ENCODE results near the gene ZNF862. TPM values are rescaled to one million over a fixed set of nuclear protein-coding genes. Genes with fewer than 3 reads are reported as not detected.

The ZNF862 gene
- total RNA-seq, 2 donors from 2014 or later: 8.7 to 9.7 TPM

GRCh38 chr7:149873074-149873969, 35.1 kb downstream of the ZNF862 start, which contains the start of gene ATP6V0E2:
TSS of gene ATP6V0E2 (plus strand) at chr7:149873969. CDS start at chr7:149874066, 97 bp downstream.
- peak; percentile 98 for DNase-seq
- ATAC-seq: peak; percentile 96 to 98
- intact Hi-C loops (cut with DNase I): no loop called here

- DNase-seq (no peak), ATAC-seq (peak; percentile 1 to 19)
- intact Hi-C loops (cut with DNase I): no loop called here
These were observed 35.9 kb downstream of the ZNF862 start for GRCh38 chr7:149873970-149874643.

- DNase-seq (no peak), ATAC-seq (no peak)
- intact Hi-C loops (cut with DNase I): no loop called here
These were observed 36.5 kb downstream of the ZNF862 start for GRCh38 chr7:149874644-149875028.

GRCh38 chr7:149875396-149875795, 37.2 kb downstream of the ZNF862 start:
- no peak for DNase-seq
- intact Hi-C loops (cut with DNase I): no loop called here
- ATAC-seq: no peak

GRCh38 chr7:149877890-149878522, 39.8 kb downstream of the ZNF862 start:
- intact Hi-C loops (cut with DNase I): no loop called here
- ATAC-seq (no peak), DNase-seq (no peak)

- ATAC-seq (no peak), DNase-seq (no peak)
- intact Hi-C loops (cut with DNase I): no loop called here
These were observed 40.3 kb downstream of the ZNF862 start for GRCh38 chr7:149878523-149878921.

GRCh38 chr7:149879271-149879743, 41.1 kb downstream of the ZNF862 start:
- intact Hi-C loops (cut with DNase I): no loop called here
- DNase-seq: no peak
- ATAC-seq: no peak

- ATAC-seq (no peak), DNase-seq (no peak)
- intact Hi-C loops (cut with DNase I): loop anchor here in 1 of 2 donors (10.0 kb wide), 1 partner anchor 165 kb away; no protein-coding TSS in a partner anchor
These were observed 41.8 kb downstream of the ZNF862 start for GRCh38 chr7:149879766-149880637.

- peak; percentile 40 to 43 for ATAC-seq
- intact Hi-C loops (cut with DNase I): loop anchor here in 1 of 2 donors (10.0 kb wide), 1 partner anchor 164 kb away; no protein-coding TSS in a partner anchor
- DNase-seq: peak; percentile 58
These were observed 42.6 kb downstream of the ZNF862 start for GRCh38 chr7:149880638-149881311.

GRCh38 chr7:149881328-149882247, 43.4 kb downstream of the ZNF862 start:
- ATAC-seq (no peak), DNase-seq (no peak)
- intact Hi-C loops (cut with DNase I): loop anchor here in 1 of 2 donors (10.0 kb wide), 1 partner anchor 163 kb away; no protein-coding TSS in a partner anchor

- ATAC-seq (peak in 1 of 2 donors; percentile 28), DNase-seq (no peak)
- intact Hi-C loops (cut with DNase I): loop anchor here in 1 of 2 donors (10.0 kb wide), 1 partner anchor 162 kb away; no protein-coding TSS in a partner anchor
These were observed 44.3 kb downstream of the ZNF862 start for GRCh38 chr7:149882248-149883047.

GRCh38 chr7:149883048-149883438, 44.9 kb downstream of the ZNF862 start:
- ATAC-seq (no peak), DNase-seq (no peak)
- intact Hi-C loops (cut with DNase I): loop anchor here in 1 of 2 donors (10.0 kb wide), 1 partner anchor 162 kb away; no protein-coding TSS in a partner anchor

GRCh38 chr7:149883452-149883861, 45.3 kb downstream of the ZNF862 start:
- peak; percentile 65 to 70 for ATAC-seq
- intact Hi-C loops (cut with DNase I): loop anchor here in 1 of 2 donors (10.0 kb wide), 1 partner anchor 161 kb away; no protein-coding TSS in a partner anchor

GRCh38 chr7:149884016-149884415, 45.8 kb downstream of the ZNF862 start:
- DNase-seq: no peak
- ATAC-seq: peak; percentile 16 to 17
- intact Hi-C loops (cut with DNase I): loop anchor here in 1 of 2 donors (10.0 kb wide), 1 partner anchor 161 kb away; no protein-coding TSS in a partner anchor

More at GRCh38 chr7:149883452-149883861, 45.3 kb downstream of the ZNF862 start:
- DNase-seq: peak; percentile 70

- peak; percentile 66 to 74 for ATAC-seq
- intact Hi-C loops (cut with DNase I): loop anchor here in 1 of 2 donors (10.0 kb wide), 1 partner anchor 160 kb away; no protein-coding TSS in a partner anchor
- DNase-seq: no peak
These were observed 46.4 kb downstream of the ZNF862 start for GRCh38 chr7:149884541-149884940.

Measured in left cardiac atrium (tissue), 4 donors.